ENCODE results near the gene MYO10. TPM values are rescaled to one million over a fixed set of nuclear protein-coding genes. Genes with fewer than 3 reads are reported as not detected.

The MYO10 gene
- total and polyA plus RNA-seq, 2 of the 8 experiments (the other 6 are each of a cell fraction or from before 2014, with no cell fraction given), result 21.5 to 107 TPM

DNA sequence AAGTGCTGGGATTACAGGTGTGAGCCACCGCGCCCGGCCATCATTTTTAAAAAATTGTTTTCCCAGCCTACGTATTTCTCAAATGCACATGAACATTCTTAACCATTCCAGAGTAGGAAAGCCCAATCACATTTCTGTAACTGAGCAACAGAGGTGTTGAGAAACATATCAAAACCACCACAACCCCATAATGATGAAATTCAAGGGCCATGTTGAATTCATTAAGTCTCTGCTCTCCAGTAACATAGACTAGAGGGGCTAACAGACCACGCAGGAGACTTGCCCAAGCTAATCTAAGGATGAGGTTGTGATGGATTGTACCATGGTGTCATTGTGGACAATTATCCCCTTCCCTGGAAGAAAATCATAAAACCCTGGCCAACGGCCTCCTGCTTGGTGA is 52.9 kb downstream of the MYO10 start:
- Histone ChIP-seq H2BK12ac (ENCODE audit: low read depth, low read length) (no peak overlapping the region), H3K18ac (ENCODE audit: extremely low read depth, low read length) (no peak overlapping the region), H3K23ac (ENCODE audit: insufficient read length) (no peak overlapping the region), H3K4me2 (ENCODE audit: insufficient read depth in 1 of 2, low read depth in 2 of 2, low read length in 2 of 2) (no peak overlapping the region), H3K79me1 (ENCODE audit: low read depth, low read length) (no peaks in the 10 kb centered on the region; the same call in 1 of the 2 replicates), H2AFZ (ENCODE audit: low read length) (no peak overlapping the region), H4K20me1 (replicated peaks in 1 of 2; ENCODE audit: control insufficient read depth in 1 of 2, insufficient read depth in 2 of 2, low read length in 2 of 2) (no peaks in the 10 kb centered on the region), H4K5ac (ENCODE audit: insufficient read length, low read depth, low read length) (no peak overlapping the region), H4K91ac (replicated peaks; ENCODE audit: insufficient read length, low read length) (no peak overlapping the region), H3K4me3 (ENCODE audit: extremely low read depth in 1 of 4, insufficient read depth in 2 of 4, low read depth in 3 of 4, low read length in 4 of 4) (no peak overlapping the region), H3K27ac (ENCODE audit: low read depth, low read length) (no peak overlapping the region), H3K4me1 (replicated peaks in 1 of 4; ENCODE audit: control insufficient read depth in 3 of 4, insufficient read depth in 4 of 4, low read length in 3 of 4) (peaks cover 0 to 3% (median 0%) of the 10 kb centered on the region in 4 experiments; a peak in 3 of 7 replicates), H2BK20ac (ENCODE audit: low read length) (no peak overlapping the region), H2BK15ac (ENCODE audit: low read length) (no peak overlapping the region), H3K4ac (replicated peaks; ENCODE audit: insufficient read length, low read depth, low read length) (no peak overlapping the region), H2BK5ac (ENCODE audit: low read depth, low read length) (no peak overlapping the region), H2BK120ac (replicated peaks; ENCODE audit: low read depth, low read length) (no peak overlapping the region), H3K36me3 (ENCODE audit: control insufficient read depth in 2 of 4, insufficient read depth in 4 of 4, low read length in 3 of 4) (no peaks in the 10 kb centered on the region), H3K14ac (ENCODE audit: insufficient read length) (no peak overlapping the region), H3K27me3 (replicated peaks in 1 of 4; ENCODE audit: control insufficient read depth in 3 of 4, extremely low read depth in 1 of 4, insufficient read depth in 3 of 4, low read length in 3 of 4) (no peaks in the 10 kb centered on the region), H4K8ac (ENCODE audit: extremely low read depth, insufficient read depth, low read length) (no peak overlapping the region), H3K9me3 (ENCODE audit: insufficient read depth in 2 of 2, low read depth in 1 of 2, low read length in 1 of 2) (no peaks in the 10 kb centered on the region), H3K23me2 (ENCODE audit: low read depth, low read length) (no peaks in the 10 kb centered on the region), H3K79me2 (ENCODE audit: control insufficient read depth in 1 of 2, insufficient read depth in 2 of 2, low read length in 2 of 2) (peaks cover 0 to 89% of the 10 kb centered on the region in 2 experiments; a peak in 3 of 4 replicates), H2AK5ac (ENCODE audit: low read depth, low read length) (no peak overlapping the region), H3K56ac (replicated peaks; ENCODE audit: insufficient read length, low read depth, low read length) (no peak overlapping the region), H3K9ac (replicated peaks in 1 of 4; ENCODE audit: extremely low read depth in 1 of 4, low read depth in 3 of 4, low read length in 3 of 4) (no peak overlapping the region)
- ChIA-PET POLR2A (ENCODE audit: partially characterized antibody) (no interaction called here), CTCF (ENCODE audit: partially characterized antibody) (interaction anchor here (1.2 to 1.5 kb wide), 2 partner anchors 18 to 20 kb away, joined by 3 read pairs; no protein-coding TSS in a partner anchor)
- FAIRE-seq (no peak), DNase-seq (ENCODE audit: low read depth in 1 of 2, low spot score in 2 of 2) (no peak)
- TF ChIP-seq POLR2AphosphoS5 (IDR thresholded peaks at IDR 0.05; ENCODE audit: low read depth, low read length) (no peak), CBX5 (IDR thresholded peaks at IDR 0.05; ENCODE audit: low read depth, low read length) (no peak), CHD1 (IDR thresholded peaks at IDR 0.05; ENCODE audit: low read depth, low read length) (no peak), JUND (IDR thresholded peaks at IDR 0.05; ENCODE audit: low read length) (no peak), ASH2L (IDR thresholded peaks at IDR 0.05; ENCODE audit: low read length) (no peak), RNF2 (IDR thresholded peaks at IDR 0.05; ENCODE audit: borderline replicate concordance, low read depth, low read length, missing control alignments, poor library complexity, severe bottlenecking) (no peak)
- TF ChIP-seq, protein P1, sequence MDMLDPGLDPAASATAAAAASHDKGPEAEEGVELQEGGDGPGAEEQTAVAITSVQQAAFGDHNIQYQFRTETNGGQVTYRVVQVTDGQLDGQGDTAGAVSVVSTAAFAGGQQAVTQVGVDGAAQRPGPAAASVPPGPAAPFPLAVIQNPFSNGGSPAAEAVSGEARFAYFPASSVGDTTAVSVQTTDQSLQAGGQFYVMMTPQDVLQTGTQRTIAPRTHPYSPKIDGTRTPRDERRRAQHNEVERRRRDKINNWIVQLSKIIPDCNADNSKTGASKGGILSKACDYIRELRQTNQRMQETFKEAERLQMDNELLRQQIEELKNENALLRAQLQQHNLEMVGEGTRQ (IDR thresholded peaks at IDR 0.05; ENCODE audit: low read length), result no peak
- whole genome bisulfite sequencing, 2 experiments (ENCODE audit: extremely low coverage in 1 of 2, insufficient coverage in 1 of 2, insufficient read length in 1 of 2, insufficient replicate concordance in 2 of 2, low coverage in 1 of 2, low lambda C conversion rate in 2 of 2, missing lambda C conversion rate in 1 of 2), result 89% methylated on average over 6 of the region's 6 CpGs; no CpG with 5 or more reads in 1 of the 2 experiments
